ENCODE data around the gene NEK5.
"Not testable (repeated sequence)": the region's sequence is repeated elsewhere in the genome, so short reads cannot be mapped to it uniquely, and the experiment has no call there.

Gene NEK5

DNA sequence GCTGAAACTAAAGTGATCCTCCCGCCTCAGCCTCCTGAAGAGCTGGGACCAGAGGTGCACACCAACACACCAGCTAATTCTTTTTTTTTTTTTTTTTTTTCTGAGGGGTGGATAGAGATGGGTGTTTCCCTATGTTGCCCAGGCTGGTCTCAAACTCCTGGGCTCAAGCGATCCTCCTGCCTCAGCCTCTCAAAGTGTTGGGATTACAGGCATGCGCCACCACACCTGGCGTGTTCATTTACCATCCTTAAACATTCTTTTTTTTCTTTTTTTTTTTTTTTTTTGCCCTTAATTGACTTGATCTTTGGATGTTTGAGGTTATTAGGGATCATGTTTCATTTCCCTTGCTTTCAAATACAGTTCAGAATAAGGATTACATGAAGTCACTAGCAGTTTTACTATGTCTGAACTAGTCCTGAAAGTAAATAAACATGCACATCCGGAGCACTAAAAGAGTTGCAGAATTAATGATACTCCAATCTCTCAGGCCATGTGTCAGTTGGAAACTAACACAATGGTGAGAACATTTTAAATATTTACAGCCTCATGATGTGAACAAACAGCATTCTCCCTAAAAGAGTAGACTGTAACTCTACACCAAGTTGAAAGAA is 94.2 kb downstream of the NEK5 start:
- Histone ChIP-seq H3K4me2 (no peak overlapping the region), H3K27ac (no peak overlapping the region), H3K9ac (no peak overlapping the region), H3K4me3 (no peak overlapping the region), H3K9me3 (replicated peaks in 1 of 11) (0 out of 22 replicates have a peak, but pooled peaks cover 0 to 4% (median 0%) of the 10 kb centered on the region in 11 experiments), H3K4me1 (no peaks in the 10 kb centered on the region), H4K20me1 (peaks cover 0 to 8% (median 0%) of the 10 kb centered on the region in 11 experiments; a peak in 2 of 22 replicates), H3K27me3 (no peaks in the 10 kb centered on the region), H3K36me3 (peaks cover 0 to 23% (median 12%) of the 10 kb centered on the region in 11 experiments; a peak in 17 of 22 replicates)
- no peak for TF ChIP-seq Cebpa-rat (IDR thresholded peaks at IDR 0.05)

GRCh38 chr13:52033039-52033438 is 95.8 kb downstream of the NEK5 start:
- H3K36me3 ChIP-seq: peaks cover 13 to 40% (median 28%) of the 10 kb centered on the region in 11 experiments
- H3K9me3 ChIP-seq (replicated peaks in 1 of 11): 0 out of 22 replicates have a peak, but pooled peaks cover 0 to 4% (median 0%) of the 10 kb centered on the region in 11 experiments
- no peak overlapping the region for H3K9ac ChIP-seq
- H3K4me2 ChIP-seq: no peak overlapping the region
- no peak overlapping the region for H3K4me3 ChIP-seq
- H3K27me3 ChIP-seq: no peaks in the 10 kb centered on the region
- H3K27ac ChIP-seq: no peak overlapping the region
- H3K4me1 ChIP-seq: no peaks in the 10 kb centered on the region
- peaks cover 0 to 8% (median 0%) of the 10 kb centered on the region in 11 experiments; a peak in 2 of 22 replicates for H4K20me1 ChIP-seq
- no peak for TF ChIP-seq Cebpa-rat (IDR thresholded peaks at IDR 0.05)

GRCh38 chr13:52030401-52030800 is 98.5 kb downstream of the NEK5 start:
- H3K9ac ChIP-seq; H3K4me1 ChIP-seq; H3K4me3 ChIP-seq; H3K27me3 ChIP-seq; H3K4me2 ChIP-seq; H3K9me3 ChIP-seq (replicated peaks in 1 of 11); H3K27ac ChIP-seq: not testable (repeated sequence)
- peaks cover 0 to 16% (median 8%) of the 10 kb centered on the region in 11 experiments; a peak in 6 of 22 replicates for H4K20me1 ChIP-seq
- H3K36me3 ChIP-seq: peaks cover 36 to 64% (median 54%) of the 10 kb centered on the region in 11 experiments

- Histone ChIP-seq H3K4me2 (no peak overlapping the region), H3K9me3 (replicated peaks in 1 of 11) (peaks cover 0 to 4% (median 0%) of the 10 kb centered on the region in 11 experiments; a peak in 1 of 22 replicates), H3K27me3 (no peaks in the 10 kb centered on the region), H3K36me3 (peaks cover 44 to 72% (median 62%) of the 10 kb centered on the region in 11 experiments), H3K9ac (no peak overlapping the region), H3K4me1 (no peaks in the 10 kb centered on the region), H3K27ac (no peak overlapping the region), H3K4me3 (no peak overlapping the region), H4K20me1 (peaks cover 0 to 20% (median 8%) of the 10 kb centered on the region in 11 experiments; a peak in 6 of 22 replicates)
- TF ChIP-seq Cebpa-rat (IDR thresholded peaks at IDR 0.05): no peak
Observed at GRCh38 chr13:52029569-52029968, 99.3 kb downstream of the NEK5 start.

DNA sequence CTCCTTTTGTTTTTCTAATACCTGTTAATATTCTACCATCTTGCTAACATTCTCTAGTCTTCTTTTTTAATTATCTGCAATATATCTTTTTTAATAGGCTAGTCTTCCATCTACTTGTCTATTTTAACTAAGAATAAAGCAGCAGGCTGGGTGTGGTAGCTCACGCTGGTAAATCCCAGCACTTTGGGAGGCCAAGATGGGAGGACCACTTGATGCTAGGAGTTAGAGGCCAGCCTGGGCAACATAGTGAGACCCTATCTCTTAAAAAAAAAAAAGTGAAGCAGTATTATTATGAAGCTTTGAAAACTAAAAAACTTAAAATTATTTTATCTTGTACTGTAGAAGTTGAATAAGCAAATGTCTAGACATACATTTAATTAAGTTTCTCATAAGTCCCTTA is 101.0 kb downstream of the NEK5 start:
- no peaks in the 10 kb centered on the region for H3K27me3 ChIP-seq
- peaks cover 62 to 90% (median 79%) of the 10 kb centered on the region in 11 experiments for H3K36me3 ChIP-seq
- H3K9ac ChIP-seq: no peak overlapping the region

DNA sequence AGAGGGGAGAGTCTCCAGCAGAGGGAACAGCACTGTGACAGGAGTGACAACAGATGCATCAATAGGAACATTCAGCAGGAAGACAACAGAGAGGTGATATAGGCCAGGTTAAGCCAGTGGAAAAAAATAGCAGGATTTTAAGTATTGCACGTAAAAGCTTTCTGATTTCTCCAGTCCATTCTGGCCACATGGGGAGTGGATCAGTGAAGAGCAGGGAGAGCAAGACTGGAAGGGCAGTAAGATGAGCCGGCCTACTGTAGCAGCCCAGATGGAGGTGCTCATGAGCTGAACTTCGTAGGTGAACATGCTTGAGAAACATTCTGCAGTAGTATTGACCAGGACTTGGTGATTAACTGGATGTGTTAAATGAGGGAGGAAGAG is 102.6 kb downstream of the NEK5 start:
- no peaks in the 10 kb centered on the region for H3K27me3 ChIP-seq
- no peak overlapping the region for H3K27ac ChIP-seq
- H3K36me3 ChIP-seq: peaks cover 74 to 100% (median 94%) of the 10 kb centered on the region in 11 experiments
- H3K9ac ChIP-seq: no peak overlapping the region
- no peak for TF ChIP-seq Cebpa-rat (IDR thresholded peaks at IDR 0.05)
- H3K9me3 ChIP-seq (replicated peaks in 1 of 11): peaks cover 0 to 4% (median 0%) of the 10 kb centered on the region in 11 experiments; a peak in 1 of 22 replicates
- H3K4me2 ChIP-seq: no peak overlapping the region
- no peak overlapping the region for H3K4me3 ChIP-seq
- peaks cover 0 to 28% (median 9%) of the 10 kb centered on the region in 11 experiments; a peak in 7 of 22 replicates for H4K20me1 ChIP-seq
- H3K4me1 ChIP-seq: no peaks in the 10 kb centered on the region

More for the DNA sequence above, 101.0 kb downstream of the NEK5 start:
- H3K9me3 ChIP-seq (replicated peaks in 1 of 11): peaks cover 0 to 4% (median 0%) of the 10 kb centered on the region in 11 experiments; a peak in 1 of 22 replicates
- H3K27ac ChIP-seq: no peak overlapping the region
- H4K20me1 ChIP-seq: peaks cover 0 to 20% (median 8%) of the 10 kb centered on the region in 11 experiments; a peak in 6 of 22 replicates
- H3K4me2 ChIP-seq: no peak overlapping the region
- no peak overlapping the region for H3K4me3 ChIP-seq
- no peaks in the 10 kb centered on the region for H3K4me1 ChIP-seq
- TF ChIP-seq Cebpa-rat (IDR thresholded peaks at IDR 0.05): no peak

GRCh38 chr13:52025475-52026245 is 103.2 kb downstream of the NEK5 start:
- Histone ChIP-seq H3K27me3 (no peaks in the 10 kb centered on the region), H3K4me3 (no peak overlapping the region), H3K4me1 (no peaks in the 10 kb centered on the region), H3K36me3 (peaks cover 80 to 100% (median 95%) of the 10 kb centered on the region in 11 experiments), H4K20me1 (peaks cover 0 to 34% (median 9%) of the 10 kb centered on the region in 11 experiments; a peak in 7 of 22 replicates), H3K4me2 (no peak overlapping the region), H3K9ac (no peak overlapping the region), H3K9me3 (replicated peaks in 1 of 11) (peaks cover 0 to 4% (median 0%) of the 10 kb centered on the region in 11 experiments; a peak in 1 of 22 replicates), H3K27ac (no peak overlapping the region)
- TF ChIP-seq Cebpa-rat (IDR thresholded peaks at IDR 0.05): no peak

DNA sequence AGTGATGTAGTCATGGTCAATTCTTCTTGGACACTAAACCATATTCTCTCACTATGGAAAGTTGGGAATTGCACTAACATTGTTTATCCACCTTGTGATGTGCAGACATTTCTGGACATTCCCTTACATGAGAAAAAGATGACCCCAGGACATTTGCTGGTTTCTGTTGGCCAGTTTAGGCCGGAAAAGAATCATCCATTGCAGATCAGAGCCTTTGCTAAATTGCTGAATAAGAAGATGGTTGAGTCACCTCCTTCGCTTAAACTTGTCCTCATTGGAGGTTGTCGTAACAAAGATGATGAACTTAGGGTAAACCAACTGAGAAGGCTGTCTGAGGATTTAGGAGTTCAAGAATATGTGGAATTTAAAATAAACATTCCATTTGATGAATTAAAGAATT is 104.4 kb downstream of the NEK5 start, which contains the start of gene UTP14C:
TSS of gene UTP14C (plus strand) at position 211 of the 400 bp plus-strand sequence. CDS start 4,114 bp downstream, outside the sequence.
- Histone ChIP-seq H3K27ac (no peak within 1 kb of the TSS), H3K4me2 (no peak within 1 kb of the TSS), H3K36me3 (peaks cover 91 to 100% (median 97%) of the 10 kb centered on the region in 11 experiments), H4K20me1 (peaks cover 0 to 40% (median 9%) of the 10 kb centered on the region in 11 experiments; a peak in 8 of 22 replicates), H3K4me1 (no peaks in the 10 kb centered on the region), H3K27me3 (no peaks in the 10 kb centered on the region), H3K4me3 (no peak within 1 kb of the TSS), H3K9me3 (replicated peaks in 1 of 11) (no peaks in the 10 kb centered on the region; a peak in 1 of 22 replicates), H3K9ac (no peak within 1 kb of the TSS)
- TF ChIP-seq Cebpa-rat (IDR thresholded peaks at IDR 0.05): no peak

- Histone ChIP-seq H3K4me3 (no peak overlapping the region), H3K27me3 (no peaks in the 10 kb centered on the region), H3K36me3 (peaks cover 90 to 100% (median 95%) of the 10 kb centered on the region in 11 experiments), H3K27ac (no peak overlapping the region), H3K4me2 (no peak overlapping the region), H3K4me1 (no peaks in the 10 kb centered on the region), H4K20me1 (peaks cover 0 to 49% (median 14%) of the 10 kb centered on the region in 11 experiments; a peak in 9 of 22 replicates), H3K9me3 (replicated peaks in 1 of 11) (no peaks in the 10 kb centered on the region; a peak in 1 of 22 replicates), H3K9ac (no peak overlapping the region)
- TF ChIP-seq Cebpa-rat (IDR thresholded peaks at IDR 0.05): no peak
Observed at GRCh38 chr13:52022356-52022755, 106.5 kb downstream of the NEK5 start.

Measured in BLaER1 treated with 17β-estradiol and CSF1 and Interleukin-3, amounts not matched to agents 10 nM and 100 nM (cell line).